Measurements from ENCODE around the gene PTPN14.

PTPN14 gene

DNA sequence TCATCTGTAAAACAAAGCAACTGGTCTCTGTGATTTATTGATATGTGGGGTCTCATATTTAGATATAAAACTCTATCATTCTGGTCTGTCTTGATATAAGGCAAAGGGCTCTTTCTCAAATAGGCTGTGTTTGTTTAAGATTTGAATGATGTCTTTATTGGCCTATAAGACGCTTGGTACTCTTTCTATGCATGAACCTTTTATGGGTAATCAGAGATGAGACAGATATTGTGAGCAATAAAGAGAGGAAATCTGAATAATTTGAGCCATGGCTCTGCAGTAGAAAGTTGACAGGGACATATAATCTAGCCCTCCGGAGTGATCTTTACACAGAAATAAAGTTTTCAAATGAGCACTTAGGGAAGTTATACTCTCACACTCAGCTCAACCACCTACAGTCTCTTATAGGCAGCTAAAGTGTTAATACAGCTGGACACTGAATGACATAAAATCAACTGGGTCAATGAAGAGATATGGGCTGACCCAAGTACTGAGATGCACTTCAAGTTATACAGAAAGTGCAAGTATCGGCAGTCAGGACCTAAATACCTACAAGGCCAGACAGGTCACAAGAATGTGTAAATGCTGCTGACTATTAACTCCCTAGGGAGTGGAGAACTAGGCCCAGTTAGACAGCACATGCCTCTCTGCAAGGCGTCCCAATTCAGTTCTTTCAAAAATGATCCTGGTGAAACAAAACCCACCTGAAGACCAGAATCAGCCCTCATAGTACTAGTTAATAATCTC lies 111.0 kb downstream of the PTPN14 start:
- TF ChIP-seq, protein P1, sequence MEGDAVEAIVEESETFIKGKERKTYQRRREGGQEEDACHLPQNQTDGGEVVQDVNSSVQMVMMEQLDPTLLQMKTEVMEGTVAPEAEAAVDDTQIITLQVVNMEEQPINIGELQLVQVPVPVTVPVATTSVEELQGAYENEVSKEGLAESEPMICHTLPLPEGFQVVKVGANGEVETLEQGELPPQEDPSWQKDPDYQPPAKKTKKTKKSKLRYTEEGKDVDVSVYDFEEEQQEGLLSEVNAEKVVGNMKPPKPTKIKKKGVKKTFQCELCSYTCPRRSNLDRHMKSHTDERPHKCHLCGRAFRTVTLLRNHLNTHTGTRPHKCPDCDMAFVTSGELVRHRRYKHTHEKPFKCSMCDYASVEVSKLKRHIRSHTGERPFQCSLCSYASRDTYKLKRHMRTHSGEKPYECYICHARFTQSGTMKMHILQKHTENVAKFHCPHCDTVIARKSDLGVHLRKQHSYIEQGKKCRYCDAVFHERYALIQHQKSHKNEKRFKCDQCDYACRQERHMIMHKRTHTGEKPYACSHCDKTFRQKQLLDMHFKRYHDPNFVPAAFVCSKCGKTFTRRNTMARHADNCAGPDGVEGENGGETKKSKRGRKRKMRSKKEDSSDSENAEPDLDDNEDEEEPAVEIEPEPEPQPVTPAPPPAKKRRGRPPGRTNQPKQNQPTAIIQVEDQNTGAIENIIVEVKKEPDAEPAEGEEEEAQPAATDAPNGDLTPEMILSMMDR (IDR thresholded peaks at IDR 0.05; ENCODE audit: low read depth, low read length): no peak
- DNase-seq (ENCODE audit: extremely low read depth, low read depth): no peak

DNA sequence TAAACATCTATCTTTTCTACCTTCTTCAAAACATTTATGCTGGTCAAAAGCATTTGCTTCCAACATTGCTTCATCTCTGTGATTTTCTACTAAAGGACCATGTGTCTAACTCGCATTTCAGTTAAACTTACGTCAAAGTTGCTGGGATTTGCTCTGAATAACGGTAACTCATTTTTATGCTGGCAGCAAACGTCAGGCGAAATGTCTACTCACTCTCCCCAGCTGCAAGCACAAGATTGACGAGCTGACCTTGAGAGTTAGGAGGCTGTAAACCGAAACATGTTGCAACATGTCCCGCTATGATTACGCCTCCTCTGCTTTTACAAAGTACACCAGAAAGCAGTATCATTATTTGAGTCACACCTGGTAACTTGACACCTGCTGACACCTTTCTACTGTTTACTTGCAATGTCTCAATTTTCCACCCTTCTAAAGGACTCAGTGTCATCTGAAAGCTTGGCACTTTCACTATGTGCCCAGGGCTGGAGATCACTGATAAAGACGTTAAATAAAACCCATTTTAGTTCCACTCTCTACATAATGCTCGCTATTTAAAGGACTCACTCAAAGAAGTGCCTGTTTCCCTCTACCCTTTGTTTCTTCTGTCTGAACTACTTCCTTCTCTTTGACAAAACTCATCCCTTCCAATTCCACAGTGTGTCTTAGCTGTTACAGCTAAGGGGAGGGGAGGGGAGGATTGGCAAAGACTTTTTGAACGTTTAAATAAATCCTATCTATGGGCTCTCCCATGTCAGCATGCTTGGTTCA lies 111.9 kb downstream of the PTPN14 start:
- TF ChIP-seq, protein P1 (IDR thresholded peaks at IDR 0.05; ENCODE audit: low read depth, low read length): no peak
- DNase-seq (ENCODE audit: extremely low read depth, low read depth): no peak

DNA sequence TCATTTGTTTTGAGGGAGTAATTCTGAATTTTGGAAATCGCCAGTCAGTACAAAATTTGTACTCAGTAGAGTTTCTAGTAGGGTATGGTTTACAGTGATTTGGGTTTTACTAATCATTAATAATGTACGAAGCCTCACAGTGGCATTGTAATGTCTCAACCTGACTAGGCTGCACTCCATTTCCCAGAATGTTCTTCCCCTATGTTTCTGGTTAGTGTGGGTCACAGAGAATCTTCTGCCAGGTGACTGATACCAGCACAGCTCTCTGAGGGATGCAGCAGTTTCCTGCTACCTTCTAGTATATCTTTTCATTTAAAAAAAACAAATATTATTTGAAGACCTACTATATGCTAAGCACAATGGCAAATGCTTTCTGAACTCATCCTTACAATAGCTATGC lies 112.9 kb downstream of the PTPN14 start:
- DNase-seq (ENCODE audit: extremely low read depth, low read depth): no peak
- TF ChIP-seq, protein P1 (IDR thresholded peaks at IDR 0.05; ENCODE audit: low read depth, low read length): no peak

DNA sequence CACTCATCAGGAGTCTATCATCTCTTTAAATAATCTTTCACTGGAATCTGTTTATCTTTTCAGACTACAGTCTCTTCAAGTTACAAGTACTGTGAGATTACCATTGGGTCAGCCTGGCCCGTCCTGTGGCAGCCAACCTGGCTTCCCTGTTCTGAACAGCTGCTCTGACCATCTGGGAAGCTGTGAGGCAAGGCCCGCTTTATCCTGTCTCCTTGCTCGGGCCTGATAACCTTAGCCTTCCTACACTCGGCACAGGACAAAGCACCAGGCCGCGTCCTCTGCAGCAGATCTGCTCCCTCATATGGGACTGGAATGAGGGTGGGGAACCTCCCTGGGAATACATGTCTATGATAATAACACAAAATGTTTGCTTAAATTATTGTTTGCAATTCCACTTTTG lies 113.3 kb downstream of the PTPN14 start:
- TF ChIP-seq, protein P1 (IDR thresholded peaks at IDR 0.05; ENCODE audit: low read depth, low read length): no peak
- no peak for DNase-seq (ENCODE audit: extremely low read depth, low read depth)

DNA sequence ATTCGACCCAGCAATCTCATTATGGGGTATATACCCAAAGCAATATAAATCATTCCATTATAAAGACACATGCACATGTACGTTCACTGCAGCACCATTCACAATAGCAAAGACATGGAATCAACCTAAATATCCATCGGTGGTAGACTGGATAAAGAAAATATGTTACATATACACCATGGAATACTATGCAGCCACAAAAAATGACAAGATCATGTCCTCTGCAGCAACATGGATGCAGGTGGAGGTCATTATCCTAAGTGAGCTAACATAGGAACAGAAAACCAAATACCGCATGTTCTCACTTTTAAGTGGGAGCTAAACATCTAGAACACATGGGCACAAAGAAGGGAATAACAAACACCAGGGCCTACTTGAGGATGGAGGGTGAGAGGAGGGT lies 115.5 kb downstream of the PTPN14 start:
- no peak for DNase-seq (ENCODE audit: extremely low read depth, low read depth)
- TF ChIP-seq, protein P1 (IDR thresholded peaks at IDR 0.05; ENCODE audit: low read depth, low read length): no peak

DNA sequence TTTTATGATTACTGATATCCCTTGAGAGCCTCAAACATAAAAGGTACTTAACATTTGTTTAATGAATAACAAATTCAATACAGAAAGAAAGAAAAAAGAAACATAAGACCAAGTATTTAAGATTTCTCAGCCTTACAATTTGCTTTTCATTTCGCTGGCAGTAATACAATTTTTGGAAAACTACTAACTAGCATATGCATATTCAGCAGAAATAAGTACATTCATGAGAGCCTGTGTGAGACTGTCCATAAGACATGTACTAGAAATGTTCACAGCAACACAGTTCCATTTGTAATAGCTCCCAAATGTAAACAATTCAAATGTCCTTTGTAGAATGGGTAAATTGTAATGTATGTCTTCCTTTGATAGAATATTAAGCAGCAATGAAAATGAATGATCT lies 119.2 kb downstream of the PTPN14 start:
- no peak for DNase-seq (ENCODE audit: extremely low read depth, low read depth)
- TF ChIP-seq, protein P1 (IDR thresholded peaks at IDR 0.05; ENCODE audit: low read depth, low read length): no peak

Measured in AG09319 (cell line).